HepG2 (cell line): ENCODE results near the gene PLXNC1. TPM values are rescaled to one million over a fixed set of nuclear protein-coding genes. Genes with fewer than 3 reads are reported as not detected.

Source experiments
- ATAC-seq: fragments of 200-7000 bp; cut with Tn5 transposase; 3 replicates; pipeline ENCODE4 v1.9.1; 2020; ENCODE audit warnings: mild to moderate bottlenecking, moderate library complexity
- BruUV-seq: library from RNA; stranded (reverse); fragments of 400-500 nt; replicated peaks from 2 replicates; lab custom pipeline; 2021; lab: Mats Ljungman, UMichigan
- CTCF ChIA-PET: fragments of 300-600 bp; formaldehyde crosslinking; extraction: SDS; loops from one replicate; lab custom pipeline; 2021; ENCODE audit warnings: low total read pairs, inconsistent platforms, low intra/inter-chr PET ratio; lab: Yijun Ruan, JAX
- POLR2A ChIA-PET: fragments of 350-600 bp; sonication (Branson Sonifier 250); formaldehyde crosslinking; loops from one replicate; lab custom pipeline; 2020; ENCODE audit warnings: antibody characterized with exemption, inconsistent platforms; lab: Yijun Ruan, JAX
- DNase-seq: peaks from one replicate; pipeline ENCODE4 v3.0.0-alpha.2; 2015; ENCODE audit warnings: low spot score
- FAIRE-seq: peaks from 3 replicates; lab custom pipeline; 2011; peaks lifted over from hg19 to GRCh38; lab: Jason Lieb, UNC
- H2AFZ ChIP-seq: one replicate; pipeline ENCODE4 v1.6.1; 2011; ENCODE audit warnings: low read length, inconsistent platforms
- H3K27ac ChIP-seq: fragments of 300-600 bp; 3 replicates; pipeline ENCODE4 v1.8.0; 2011; ENCODE audit warnings: mixed run types, mild to moderate bottlenecking, mixed read lengths, low read length, inconsistent platforms; ENCODE audit not compliant: insufficient read depth; ENCODE audit errors: extremely low read length
- H3K27me3 ChIP-seq, 2 experiments: fragments of 200-600 bp in 1 of 2; 2 replicates in 1 of 2; 3 replicates in 1 of 2; pipeline versions ENCODE4 v1.6.0 to v1.8.0; 2011; ENCODE audit warnings: low read length in 2 of 2, mild to moderate bottlenecking in 2 of 2, moderate library complexity in 2 of 2, inconsistent platforms in 1 of 2; ENCODE audit not compliant: insufficient read depth in 2 of 2, control insufficient read depth in 1 of 2
- H3K36me3 ChIP-seq, 2 experiments: fragments of 200-600 bp in 1 of 2; replicated peaks in 1 of 2; 2 replicates in 1 of 2; 3 replicates in 1 of 2; pipeline versions ENCODE4 v1.5.1 to v1.8.0; 2011; ENCODE audit warnings: low read length in 2 of 2, inconsistent platforms in 1 of 2; ENCODE audit not compliant: insufficient read depth in 2 of 2, control insufficient read depth in 1 of 2
- H3K4me1 ChIP-seq: 2 replicates; pipeline ENCODE4 v1.5.1; 2012; ENCODE audit warnings: low read length, inconsistent platforms; ENCODE audit not compliant: insufficient read depth
- H3K4me2 ChIP-seq: 2 replicates; pipeline ENCODE4 v1.6.0; 2011; ENCODE audit warnings: low read depth, low read length, inconsistent platforms
- H3K4me3 ChIP-seq, 3 experiments: fragments of 200-600 bp in 1 of 3; sonication (generic), shearing (Covaris generic) in 1 of 3; replicated peaks in 1 of 3; 2 replicates each; pipeline ENCODE4 v1.5.1; 2011 to 2016; ENCODE audit warnings: low read length in 3 of 3, inconsistent platforms in 2 of 3, low read depth in 2 of 3, mild to moderate bottlenecking in 2 of 3, control low read depth in 1 of 3, mixed read lengths in 1 of 3; ENCODE audit not compliant: insufficient read depth in 1 of 3
- H3K79me2 ChIP-seq: one replicate; pipeline ENCODE4 v1.6.1; 2011; ENCODE audit warnings: low read length, inconsistent platforms; ENCODE audit not compliant: insufficient read depth
- H3K9ac ChIP-seq: 2 replicates; pipeline ENCODE4 v1.6.0; 2011; ENCODE audit warnings: mild to moderate bottlenecking, low read depth, low read length, inconsistent platforms; ENCODE audit not compliant: insufficient read depth
- H3K9me3 ChIP-seq: 2 replicates; pipeline ENCODE4 v1.5.1; 2012; ENCODE audit warnings: mild to moderate bottlenecking, low read length
- H4K20me1 ChIP-seq: 2 replicates; pipeline ENCODE4 v1.6.0; 2011; ENCODE audit warnings: inconsistent platforms, mild to moderate bottlenecking, low read length, moderate library complexity; ENCODE audit not compliant: insufficient read depth
- HES4 ChIP-seq: sonication (generic); formaldehyde crosslinking; IDR thresholded peaks from 2 replicates; pipeline ENCODE4 v1.9.0; 2021; ENCODE audit warnings: mild to moderate bottlenecking, missing genetic modification reagents, borderline replicate concordance
- MED1 ChIP-seq: sonication (generic); formaldehyde crosslinking; IDR thresholded peaks from 2 replicates; pipeline ENCODE4 v1.4.0; 2020; ENCODE audit warnings: missing genetic modification reagents
- MIER3 ChIP-seq: IDR thresholded peaks from 2 replicates; pipeline ENCODE4 v1.6.1; 2016; ENCODE audit warnings: missing compliant biosample characterization, borderline replicate concordance
- RARG ChIP-seq: sonication (generic); formaldehyde crosslinking; IDR thresholded peaks from 2 replicates; pipeline ENCODE4 v1.4.0; 2020; ENCODE audit warnings: low read depth, mild to moderate bottlenecking, missing genetic modification reagents
- RBFOX2 ChIP-seq: fragments of 200-400 bp; formaldehyde crosslinking; IDR thresholded peaks from 2 replicates; pipeline ENCODE4 v1.6.1; 2017; ENCODE audit warnings: low read depth, mild to moderate bottlenecking, low read length
- SIN3B ChIP-seq: fragments of 150-350 bp; IDR thresholded peaks from 2 replicates; pipeline ENCODE4 v1.6.1; 2014; ENCODE audit warnings: low read length
- XBP1 ChIP-seq: sonication (generic); formaldehyde crosslinking; IDR thresholded peaks from 2 replicates; pipeline ENCODE4 v1.5.0; 2020; ENCODE audit warnings: missing genetic modification reagents
- ZC3H13 ChIP-seq: sonication (generic); formaldehyde crosslinking; IDR thresholded peaks from 2 replicates; pipeline ENCODE4 v1.8.1; 2023; ENCODE audit warnings: mild to moderate bottlenecking, missing genetic modification reagents, moderate library complexity
- ZNF230 ChIP-seq: sonication (generic); formaldehyde crosslinking; IDR thresholded peaks from 2 replicates; pipeline ENCODE4 v1.4.0; 2020; ENCODE audit warnings: mild to moderate bottlenecking, missing genetic modification reagents
- ZNF24 ChIP-seq: fragments of 450-650 bp; IDR thresholded peaks from 2 replicates; pipeline ENCODE4 v1.6.1; 2017; ENCODE audit warnings: antibody characterized with exemption, mild to moderate bottlenecking
- ZNF547 ChIP-seq: sonication (generic); formaldehyde crosslinking; IDR thresholded peaks from 2 replicates; pipeline ENCODE4 v1.5.1; 2020; ENCODE audit warnings: mild to moderate bottlenecking, missing genetic modification reagents
- ZNF550 ChIP-seq: sonication (generic); formaldehyde crosslinking; IDR thresholded peaks from 2 replicates; pipeline ENCODE4 v1.4.0; 2020; ENCODE audit warnings: mild to moderate bottlenecking, missing genetic modification reagents, borderline replicate concordance
- ZNF713 ChIP-seq: sonication (generic); formaldehyde crosslinking; IDR thresholded peaks from 2 replicates; pipeline ENCODE4 v1.4.0; 2020; ENCODE audit warnings: mild to moderate bottlenecking, missing genetic modification reagents
- ZNF761 ChIP-seq: sonication (generic); formaldehyde crosslinking; conservative IDR thresholded peaks from 2 replicates; pipeline ENCODE4 v1.4.0; 2020; ENCODE audit warnings: mild to moderate bottlenecking, missing genetic modification reagents
- ZNF777 ChIP-seq: sonication (generic); formaldehyde crosslinking; IDR thresholded peaks from 2 replicates; pipeline ENCODE4 v1.4.0; 2020; ENCODE audit warnings: missing genetic modification reagents
- WGBS: methylation state at CpG from one replicate; pipeline ENCODE4 v1.1.6; 2017; ENCODE audit warnings: low lambda C conversion rate; 5-methylcytosine and 5-hydroxymethylcytosine counted together
- in situ Hi-C: cut with HindIII; loops from 2 replicates; pipeline ENCODE4 v1.10.0; 2017; ENCODE audit warnings: low pct_unique_long_range_greater_than_20kb; ENCODE audit not compliant: extremely low pct_ligation_motif_present
- intact Hi-C: fragments of 100-400 bp; cut with micrococcal nuclease; formaldehyde crosslinking; loops from one replicate; pipeline ENCODE4 v1.10.0; 2022; ENCODE audit not compliant: unreplicated experiment
- polyA plus RNA-seq, 8 experiments: library from polyadenylated mRNA; depleted of rRNA in 3 of 8; stranded (reverse) in 7 of 8; unstranded in 1 of 8; fragments of >200 nt; fragmentation: Illumina TruSeq in 4 of 8; extraction: Trizol in 4 of 8; gene quantifications; 2 replicates each; pipeline versions ENCODE4 v1.2.1 to v1.2.3, GENCODE V29; 2011 to 2016; ENCODE audit warnings: low read depth in 4 of 8, missing spikeins in 1 of 8, mixed read lengths in 1 of 8; ENCODE audit not compliant: insufficient read depth in 1 of 8
- total RNA-seq, 5 experiments: library from RNA; depleted of rRNA; stranded (reverse); fragments of >200 nt; fragmentation: Illumina TruSeq; extraction: Trizol; gene quantifications; 2 replicates each; pipeline ENCODE4 v1.2.3, GENCODE V29; 2016; ENCODE audit warnings: low read depth in 1 of 5
- TF ChIP-seq, protein P1 (sequence below): sonication (generic); IDR thresholded peaks from 2 replicates; pipeline ENCODE4 v1.6.1; 2016; ENCODE audit warnings: low read depth, borderline replicate concordance
- TF ChIP-seq, protein P2 (sequence below): IDR thresholded peaks from 2 replicates; pipeline ENCODE4 v1.6.1; 2016; ENCODE audit warnings: low read depth, control low read depth
- TF ChIP-seq, protein P3 (sequence below): sonication (generic); formaldehyde crosslinking; IDR thresholded peaks from 2 replicates; pipeline ENCODE4 v1.4.0; 2020; ENCODE audit warnings: missing genetic modification reagents, borderline replicate concordance
- TF ChIP-seq, protein P4 (sequence below): sonication (generic); formaldehyde crosslinking; IDR thresholded peaks from 2 replicates; pipeline ENCODE4 v1.8.1; 2023; ENCODE audit warnings: mild to moderate bottlenecking, missing genetic modification reagents, borderline replicate concordance
- TF ChIP-seq, protein P5 (sequence below): sonication (generic); formaldehyde crosslinking; IDR thresholded peaks from 2 replicates; pipeline ENCODE4 v1.4.0; 2020; ENCODE audit warnings: mild to moderate bottlenecking, missing genetic modification reagents

Gene PLXNC1
- total and polyA plus RNA-seq, 2 of the 13 experiments (the other 11 are each of a cell fraction or from before 2014, with no cell fraction given), result 6.6 to 11.2 TPM

DNA sequence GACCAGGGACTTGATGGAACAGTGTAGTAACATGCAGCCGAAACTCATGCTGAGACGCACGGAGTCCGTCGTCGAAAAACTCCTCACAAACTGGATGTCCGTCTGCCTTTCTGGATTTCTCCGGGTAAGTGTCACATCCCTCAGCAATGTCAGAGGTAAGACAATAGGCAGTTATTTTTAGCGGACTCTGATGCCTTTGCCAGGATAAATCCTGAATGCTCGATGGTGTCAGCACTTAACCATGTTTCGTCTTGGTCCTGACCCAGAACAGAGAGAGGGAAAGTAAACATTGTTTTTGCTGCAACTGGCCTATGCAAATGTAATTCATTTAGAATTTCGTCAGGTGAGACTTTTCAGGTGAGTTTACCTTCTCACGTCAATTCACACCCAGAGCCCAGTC lies 112.3 kb downstream of the PLXNC1 start:
- DNase-seq (no peak), ATAC-seq (no peak)
- peaks cover 6 to 30% of the 10 kb centered on the region in 2 experiments; a peak in 4 of 5 replicates for H3K36me3 ChIP-seq
- WGBS, result 97% methylated on average over 13 of the region's 13 CpGs
- H3K4me1 ChIP-seq, result no peaks in the 10 kb centered on the region
- intact Hi-C loops, result no loop called here
- H3K4me3 ChIP-seq, result no peak overlapping the region
- no peaks in the 10 kb centered on the region for H3K79me2 ChIP-seq
- TF ChIP-seq XBP1 (CRISPR knock-in tag), result no peak
- no peak for TF ChIP-seq HES4
- no peak for TF ChIP-seq ZNF24
- no peak for TF ChIP-seq ZNF550 (CRISPR knock-in tag)
- TF ChIP-seq RARG (CRISPR knock-in tag), result no peak
- TF ChIP-seq, protein P1, sequence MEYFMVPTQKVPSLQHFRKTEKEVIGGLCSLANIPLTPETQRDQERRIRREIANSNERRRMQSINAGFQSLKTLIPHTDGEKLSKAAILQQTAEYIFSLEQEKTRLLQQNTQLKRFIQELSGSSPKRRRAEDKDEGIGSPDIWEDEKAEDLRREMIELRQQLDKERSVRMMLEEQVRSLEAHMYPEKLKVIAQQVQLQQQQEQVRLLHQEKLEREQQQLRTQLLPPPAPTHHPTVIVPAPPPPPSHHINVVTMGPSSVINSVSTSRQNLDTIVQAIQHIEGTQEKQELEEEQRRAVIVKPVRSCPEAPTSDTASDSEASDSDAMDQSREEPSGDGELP, result no peak
- no peak for TF ChIP-seq ZC3H13 (CRISPR knock-in tag)
- TF ChIP-seq, protein P2, sequence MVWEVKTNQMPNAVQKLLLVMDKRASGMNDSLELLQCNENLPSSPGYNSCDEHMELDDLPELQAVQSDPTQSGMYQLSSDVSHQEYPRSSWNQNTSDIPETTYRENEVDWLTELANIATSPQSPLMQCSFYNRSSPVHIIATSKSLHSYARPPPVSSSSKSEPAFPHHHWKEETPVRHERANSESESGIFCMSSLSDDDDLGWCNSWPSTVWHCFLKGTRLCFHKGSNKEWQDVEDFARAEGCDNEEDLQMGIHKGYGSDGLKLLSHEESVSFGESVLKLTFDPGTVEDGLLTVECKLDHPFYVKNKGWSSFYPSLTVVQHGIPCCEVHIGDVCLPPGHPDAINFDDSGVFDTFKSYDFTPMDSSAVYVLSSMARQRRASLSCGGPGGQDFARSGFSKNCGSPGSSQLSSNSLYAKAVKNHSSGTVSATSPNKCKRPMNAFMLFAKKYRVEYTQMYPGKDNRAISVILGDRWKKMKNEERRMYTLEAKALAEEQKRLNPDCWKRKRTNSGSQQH, result no peak
- no peak for TF ChIP-seq ZNF547 (CRISPR knock-in tag)
- TF ChIP-seq RBFOX2, result no peak
- no peak for TF ChIP-seq ZNF230 (CRISPR knock-in tag)
- no peak for TF ChIP-seq ZNF713 (CRISPR knock-in tag)
- TF ChIP-seq, protein P3, sequence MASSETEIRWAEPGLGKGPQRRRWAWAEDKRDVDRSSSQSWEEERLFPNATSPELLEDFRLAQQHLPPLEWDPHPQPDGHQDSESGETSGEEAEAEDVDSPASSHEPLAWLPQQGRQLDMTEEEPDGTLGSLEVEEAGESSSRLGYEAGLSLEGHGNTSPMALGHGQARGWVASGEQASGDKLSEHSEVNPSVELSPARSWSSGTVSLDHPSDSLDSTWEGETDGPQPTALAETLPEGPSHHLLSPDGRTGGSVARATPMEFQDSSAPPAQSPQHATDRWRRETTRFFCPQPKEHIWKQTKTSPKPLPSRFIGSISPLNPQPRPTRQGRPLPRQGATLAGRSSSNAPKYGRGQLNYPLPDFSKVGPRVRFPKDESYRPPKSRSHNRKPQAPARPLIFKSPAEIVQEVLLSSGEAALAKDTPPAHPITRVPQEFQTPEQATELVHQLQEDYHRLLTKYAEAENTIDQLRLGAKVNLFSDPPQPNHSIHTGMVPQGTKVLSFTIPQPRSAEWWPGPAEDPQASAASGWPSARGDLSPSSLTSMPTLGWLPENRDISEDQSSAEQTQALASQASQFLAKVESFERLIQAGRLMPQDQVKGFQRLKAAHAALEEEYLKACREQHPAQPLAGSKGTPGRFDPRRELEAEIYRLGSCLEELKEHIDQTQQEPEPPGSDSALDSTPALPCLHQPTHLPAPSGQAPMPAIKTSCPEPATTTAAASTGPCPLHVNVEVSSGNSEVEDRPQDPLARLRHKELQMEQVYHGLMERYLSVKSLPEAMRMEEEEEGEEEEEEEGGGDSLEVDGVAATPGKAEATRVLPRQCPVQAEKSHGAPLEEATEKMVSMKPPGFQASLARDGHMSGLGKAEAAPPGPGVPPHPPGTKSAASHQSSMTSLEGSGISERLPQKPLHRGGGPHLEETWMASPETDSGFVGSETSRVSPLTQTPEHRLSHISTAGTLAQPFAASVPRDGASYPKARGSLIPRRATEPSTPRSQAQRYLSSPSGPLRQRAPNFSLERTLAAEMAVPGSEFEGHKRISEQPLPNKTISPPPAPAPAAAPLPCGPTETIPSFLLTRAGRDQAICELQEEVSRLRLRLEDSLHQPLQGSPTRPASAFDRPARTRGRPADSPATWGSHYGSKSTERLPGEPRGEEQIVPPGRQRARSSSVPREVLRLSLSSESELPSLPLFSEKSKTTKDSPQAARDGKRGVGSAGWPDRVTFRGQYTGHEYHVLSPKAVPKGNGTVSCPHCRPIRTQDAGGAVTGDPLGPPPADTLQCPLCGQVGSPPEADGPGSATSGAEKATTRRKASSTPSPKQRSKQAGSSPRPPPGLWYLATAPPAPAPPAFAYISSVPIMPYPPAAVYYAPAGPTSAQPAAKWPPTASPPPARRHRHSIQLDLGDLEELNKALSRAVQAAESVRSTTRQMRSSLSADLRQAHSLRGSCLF (CRISPR knock-in tag), result no peak
- TF ChIP-seq MIER3 (CRISPR knock-in tag), result no peak
- TF ChIP-seq ZNF777, result no peak
- no peak for TF ChIP-seq MED1
- TF ChIP-seq, protein P4, sequence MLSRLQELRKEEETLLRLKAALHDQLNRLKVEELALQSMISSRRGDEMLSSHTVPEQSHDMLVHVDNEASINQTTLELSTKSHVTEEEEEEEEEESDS (CRISPR knock-in tag), result no peak
- no peak for TF ChIP-seq SIN3B
- TF ChIP-seq, protein P5, sequence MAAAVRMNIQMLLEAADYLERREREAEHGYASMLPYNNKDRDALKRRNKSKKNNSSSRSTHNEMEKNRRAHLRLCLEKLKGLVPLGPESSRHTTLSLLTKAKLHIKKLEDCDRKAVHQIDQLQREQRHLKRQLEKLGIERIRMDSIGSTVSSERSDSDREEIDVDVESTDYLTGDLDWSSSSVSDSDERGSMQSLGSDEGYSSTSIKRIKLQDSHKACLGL (CRISPR knock-in tag), result no peak
- no peak for TF ChIP-seq ZNF761 (CRISPR knock-in tag)
- TF ChIP-seq, all 625 proteins: peak for 0
- no peak overlapping the region for H2AFZ ChIP-seq
- in situ Hi-C loops, result no loop called here
- CTCF ChIA-PET, result no interaction called here
- POLR2A ChIA-PET, result interaction anchor here (0.7 kb wide), 1 partner anchor 10 kb away, joined by 4 read pairs; no protein-coding TSS in a partner anchor
- no peaks in the 10 kb centered on the region for H4K20me1 ChIP-seq
- H3K27ac ChIP-seq, result no peak overlapping the region
- no peak overlapping the region for H3K4me2 ChIP-seq
- no peaks in the 10 kb centered on the region for H3K9me3 ChIP-seq
- H3K27me3 ChIP-seq, result no peaks in the 10 kb centered on the region
- no peak for FAIRE-seq
- BruUV-seq, result no TSS peak
- no peak overlapping the region for H3K9ac ChIP-seq
